HFFc6 (cell line): ENCODE results near the gene SPEF1. TPM values are rescaled to one million over a fixed set of nuclear protein-coding genes. Genes with fewer than 3 reads are reported as not detected.

Experiments used
- DNase-seq: peaks from one replicate; pipeline ENCODE4 v3.0.0-alpha.2; 2018
- H3K27ac Mint-ChIP-seq: 2 replicates; pipeline ENCODE4 v1.8.0; 2020; ENCODE audit warnings: mild to moderate bottlenecking, mixed read lengths
- H3K27me3 Mint-ChIP-seq: 2 replicates; pipeline ENCODE4 v1.8.0; 2021; ENCODE audit warnings: mild to moderate bottlenecking, moderate library complexity, mixed read lengths; ENCODE audit not compliant: insufficient read depth
- H3K36me3 Mint-ChIP-seq: 2 replicates; pipeline ENCODE4 v1.8.0; 2021; ENCODE audit warnings: low read depth, mixed read lengths
- H3K4me1 Mint-ChIP-seq: 2 replicates; pipeline ENCODE4 v1.8.0; 2020; ENCODE audit warnings: low read depth, mixed read lengths
- H3K4me3 Mint-ChIP-seq: 2 replicates; pipeline ENCODE4 v1.8.0; 2020; ENCODE audit warnings: mild to moderate bottlenecking, moderate library complexity, mixed read lengths
- H3K9me3 Mint-ChIP-seq: 2 replicates; pipeline ENCODE4 v1.8.0; 2020; ENCODE audit warnings: mild to moderate bottlenecking, mixed read lengths
- total RNA-seq, 6 experiments: library from RNA; stranded (reverse); fragmentation: NEBNext Ultra II Directional; extraction: Animal tissue kit (Norgen Biotek cat#: 25700); gene quantifications; 2 replicates in 1 of 6; 3 replicates in 5 of 6; pipeline ENCODE4 v1.2.3, GENCODE V29; 2021
- TF ChIP-seq, protein P1 (sequence below): fragments of 200-600 bp; sonication (generic); IDR thresholded peaks from 2 replicates; pipeline ENCODE4 v1.5.0; 2021; ENCODE audit warnings: antibody characterized with exemption, mild to moderate bottlenecking

SPEF1 gene
- total RNA-seq, 6 experiments from 2014 or later = 0.19 to 0.48 (median 0.36) TPM; not detected in 1

- Mint-ChIP-seq H3K27me3 (peaks cover 2% of the 10 kb centered on the region), H3K36me3 (peaks cover 11% of the 10 kb centered on the region), H3K27ac (peak overlapping the region; percentile 49), H3K9me3 (no peaks in the 10 kb centered on the region), H3K4me3 (peak overlapping the region; percentile 39), H3K4me1 (peaks cover 37% of the 10 kb centered on the region)
- TF ChIP-seq, protein P1, sequence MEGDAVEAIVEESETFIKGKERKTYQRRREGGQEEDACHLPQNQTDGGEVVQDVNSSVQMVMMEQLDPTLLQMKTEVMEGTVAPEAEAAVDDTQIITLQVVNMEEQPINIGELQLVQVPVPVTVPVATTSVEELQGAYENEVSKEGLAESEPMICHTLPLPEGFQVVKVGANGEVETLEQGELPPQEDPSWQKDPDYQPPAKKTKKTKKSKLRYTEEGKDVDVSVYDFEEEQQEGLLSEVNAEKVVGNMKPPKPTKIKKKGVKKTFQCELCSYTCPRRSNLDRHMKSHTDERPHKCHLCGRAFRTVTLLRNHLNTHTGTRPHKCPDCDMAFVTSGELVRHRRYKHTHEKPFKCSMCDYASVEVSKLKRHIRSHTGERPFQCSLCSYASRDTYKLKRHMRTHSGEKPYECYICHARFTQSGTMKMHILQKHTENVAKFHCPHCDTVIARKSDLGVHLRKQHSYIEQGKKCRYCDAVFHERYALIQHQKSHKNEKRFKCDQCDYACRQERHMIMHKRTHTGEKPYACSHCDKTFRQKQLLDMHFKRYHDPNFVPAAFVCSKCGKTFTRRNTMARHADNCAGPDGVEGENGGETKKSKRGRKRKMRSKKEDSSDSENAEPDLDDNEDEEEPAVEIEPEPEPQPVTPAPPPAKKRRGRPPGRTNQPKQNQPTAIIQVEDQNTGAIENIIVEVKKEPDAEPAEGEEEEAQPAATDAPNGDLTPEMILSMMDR = no peak
- DNase-seq = no peak
Observed at GRCh38 chr20:3783068-3783489, 1.8 kb upstream of the SPEF1 start.

GRCh38 chr20:3782597-3782996 lies 1.3 kb upstream of the SPEF1 start:
- peaks cover 11% of the 10 kb centered on the region for H3K36me3 Mint-ChIP-seq
- TF ChIP-seq, protein P1 = no peak
- H3K4me1 Mint-ChIP-seq = peaks cover 34% of the 10 kb centered on the region
- peak overlapping the region; percentile 49 for H3K27ac Mint-ChIP-seq
- no peak overlapping the region for H3K4me3 Mint-ChIP-seq
- H3K27me3 Mint-ChIP-seq = peaks cover 2% of the 10 kb centered on the region
- DNase-seq = no peak
- H3K9me3 Mint-ChIP-seq = no peaks in the 10 kb centered on the region

GRCh38 chr20:3778976-3779375 lies 2.3 kb downstream of the SPEF1 start:
- Mint-ChIP-seq H3K9me3 (no peaks in the 10 kb centered on the region), H3K36me3 (no peaks in the 10 kb centered on the region), H3K4me3 (no peak overlapping the region), H3K4me1 (peaks cover 24% of the 10 kb centered on the region), H3K27me3 (peaks cover 3% of the 10 kb centered on the region; the same call in 1 of the 2 replicates), H3K27ac (no peak overlapping the region)
- TF ChIP-seq, protein P1 = no peak
- no peak for DNase-seq

DNA sequence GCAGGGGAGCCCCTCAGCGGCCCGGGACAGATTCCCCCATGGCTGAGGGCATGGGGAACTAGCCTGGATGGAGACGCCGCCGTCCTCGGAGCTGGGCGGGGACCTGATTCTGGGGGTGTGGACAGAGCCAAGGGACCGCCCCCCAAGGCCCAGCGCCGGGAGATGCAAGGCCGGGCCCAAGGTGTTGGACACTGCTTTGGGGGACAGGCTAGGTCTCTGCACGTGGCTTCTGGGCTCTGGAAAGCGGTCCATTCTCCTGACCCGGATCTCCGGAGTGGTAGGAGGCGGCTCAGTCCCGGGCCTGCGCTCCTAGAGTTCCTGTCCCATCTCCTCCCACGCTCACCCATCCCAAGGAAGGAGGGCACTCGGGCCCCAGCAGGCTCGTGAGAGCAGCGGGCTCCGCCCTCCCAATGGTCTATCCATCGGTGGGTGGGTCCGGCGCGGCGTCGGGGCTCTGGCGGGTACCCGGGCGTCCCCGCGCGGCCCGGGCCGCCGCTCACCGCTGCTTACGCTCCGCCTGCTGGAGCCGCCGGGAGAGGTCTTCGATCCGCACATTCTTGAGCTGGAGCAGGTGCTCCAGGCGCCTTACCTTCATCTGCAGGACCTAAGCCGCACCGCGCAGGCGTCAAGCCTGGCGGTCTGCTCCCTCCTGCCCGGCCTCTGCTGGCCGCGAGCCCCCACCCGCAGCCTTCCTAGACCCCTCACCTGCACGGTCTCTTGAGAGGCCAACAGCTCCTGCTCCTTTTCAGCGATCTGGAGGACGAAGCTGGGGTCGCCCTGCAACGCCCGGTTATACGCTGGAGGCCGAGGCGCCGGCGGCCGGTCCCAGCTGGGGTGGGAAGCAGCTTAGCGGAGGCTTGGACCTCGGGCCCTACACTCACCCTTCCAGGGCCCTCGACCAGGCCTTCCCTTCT lies 3.3 kb downstream of the SPEF1 start:
- peak; percentile 6 for DNase-seq
- Mint-ChIP-seq H3K9me3 (no peaks in the 10 kb centered on the region), H3K4me3 (peak overlapping the region; percentile 83), H3K36me3 (no peaks in the 10 kb centered on the region), H3K27ac (no peak overlapping the region), H3K27me3 (peaks cover 3% of the 10 kb centered on the region; the same call in 1 of the 2 replicates), H3K4me1 (peaks cover 16% of the 10 kb centered on the region)
- TF ChIP-seq, protein P1 = peak; percentile 11; the same call in 1 of the 2 replicates

- peaks cover 16% of the 10 kb centered on the region for H3K4me1 Mint-ChIP-seq
- TF ChIP-seq, protein P1 = no peak
- DNase-seq = no peak
- H3K4me3 Mint-ChIP-seq = peak overlapping the region; percentile 83
- no peaks in the 10 kb centered on the region for H3K36me3 Mint-ChIP-seq
- no peak overlapping the region for H3K27ac Mint-ChIP-seq
- no peaks in the 10 kb centered on the region for H3K9me3 Mint-ChIP-seq
- H3K27me3 Mint-ChIP-seq = peaks cover 3% of the 10 kb centered on the region; the same call in 1 of the 2 replicates
Observed at GRCh38 chr20:3777381-3777715, 3.9 kb downstream of the SPEF1 start.
